GM12878 (cell line): ENCODE measurements around the gene ZSCAN5B. TPM values are rescaled to one million over a fixed set of nuclear protein-coding genes. Genes with fewer than 3 reads are reported as not detected.

Source experiments
- ATAC-seq: fragments of 200-7000 bp; cut with Tn5 transposase; 3 replicates; pipeline ENCODE4 v1.9.1; 2020; ENCODE audit warnings: mild to moderate bottlenecking, moderate library complexity
- BruUV-seq: library from RNA; stranded (reverse); fragments of 400-500 nt; replicated peaks from 2 replicates; lab custom pipeline; 2021; lab: Mats Ljungman, UMichigan
- CTCF ChIA-PET: fragments of 300-600 bp; sonication (Branson Sonifier 250); formaldehyde crosslinking; extraction: SDS; loops from one replicate; lab custom pipeline; 2021; ENCODE audit warnings: inconsistent platforms; lab: Yijun Ruan, JAX
- POLR2A ChIA-PET: fragments of 350-600 bp; formaldehyde crosslinking; extraction: SDS; loops from one replicate; lab custom pipeline; 2021; ENCODE audit warnings: inconsistent platforms; lab: Charles Lee
- RAD21 ChIA-PET: fragments of 300-600 bp; sonication (Branson Sonifier 250); formaldehyde crosslinking; loops from one replicate; lab custom pipeline; 2023; ENCODE audit warnings: antibody characterized with exemption; ENCODE audit not compliant: unreplicated experiment; lab: Charles Lee
- SMC1A ChIA-PET: fragments of 300-600 bp; sonication (Branson Sonifier 250); formaldehyde crosslinking; loops from one replicate; lab custom pipeline; 2023; ENCODE audit not compliant: unreplicated experiment, uncharacterized antibody; lab: Charles Lee
- DNase-seq: peaks from one replicate; pipeline ENCODE4 v3.0.0-alpha.2; 2011; ENCODE audit warnings: low read depth, low spot score
- FAIRE-seq: peaks from 3 replicates; lab custom pipeline; 2011; peaks lifted over from hg19 to GRCh38; lab: Jason Lieb, UNC
- H2AFZ ChIP-seq: 2 replicates; pipeline ENCODE4 v1.6.0; 2011; ENCODE audit warnings: low read depth, low read length, control low read depth; ENCODE audit not compliant: control insufficient read depth
- H3K27ac ChIP-seq: 2 replicates; pipeline ENCODE4 v1.5.1; 2011; ENCODE audit warnings: control low read depth; ENCODE audit not compliant: control insufficient read depth, insufficient read depth
- H3K27me3 ChIP-seq, 2 experiments: replicated peaks in 1 of 2; 2 replicates each; pipeline versions ENCODE4 v1.6.0 to v1.6.1; 2011; ENCODE audit warnings: low read length in 1 of 2; ENCODE audit not compliant: control insufficient read depth in 2 of 2, insufficient read depth in 2 of 2
- H3K36me3 ChIP-seq, 2 experiments: 2 replicates each; pipeline ENCODE4 v1.5.1; 2011; ENCODE audit warnings: low read length in 1 of 2; ENCODE audit not compliant: control insufficient read depth in 2 of 2, insufficient read depth in 2 of 2
- H3K4me1 ChIP-seq: 2 replicates; pipeline ENCODE4 v1.6.1; 2011; ENCODE audit warnings: mild to moderate bottlenecking, low read length, moderate library complexity, mixed read lengths; ENCODE audit not compliant: control insufficient read depth, insufficient read depth
- H3K4me2 ChIP-seq: 2 replicates; pipeline ENCODE4 v1.6.0; 2011; ENCODE audit warnings: control low read depth; ENCODE audit not compliant: control insufficient read depth, insufficient read depth
- H3K4me3 ChIP-seq: fragments of 200-600 bp; sonication (generic); 2 replicates; pipeline ENCODE4 v1.5.1; 2016
- H3K79me2 ChIP-seq: 2 replicates; pipeline ENCODE4 v1.6.0; 2011; ENCODE audit warnings: low read length; ENCODE audit not compliant: control insufficient read depth, insufficient read depth
- H3K9ac ChIP-seq: 2 replicates; pipeline ENCODE4 v1.8.0; 2011; ENCODE audit warnings: low read length, control low read depth, mixed read lengths; ENCODE audit not compliant: control insufficient read depth, insufficient read depth
- H3K9me3 ChIP-seq: replicated peaks from 3 replicates; pipeline ENCODE4 v1.5.1; 2011; ENCODE audit warnings: mild to moderate bottlenecking, low read length; ENCODE audit not compliant: control insufficient read depth, insufficient read depth
- H4K20me1 ChIP-seq: 2 replicates; pipeline ENCODE4 v1.6.0; 2011; ENCODE audit not compliant: control insufficient read depth, insufficient read depth
- BMI1 ChIP-seq: fragments of 450-650 bp; IDR thresholded peaks from 2 replicates; pipeline ENCODE4 v1.6.1; 2016; ENCODE audit warnings: mild to moderate bottlenecking, moderate library complexity, borderline replicate concordance
- CBX5 ChIP-seq: sonication (generic); IDR thresholded peaks from 2 replicates; pipeline ENCODE4 v1.6.1; 2016; ENCODE audit warnings: low read depth, moderate library complexity, mild to moderate bottlenecking, inconsistent platforms
- EP300 ChIP-seq, 2 experiments: fragments of 150-350 bp in 1 of 2; IDR thresholded peaks; 2 replicates each; pipeline ENCODE4 v1.6.1; 2011 to 2012; ENCODE audit warnings: low read depth in 2 of 2, low read length in 2 of 2, borderline replicate concordance in 1 of 2, improper control_type of control experiment in 1 of 2, inconsistent platforms in 1 of 2; ENCODE audit not compliant: control insufficient read depth in 1 of 2
- FOXM1 ChIP-seq: IDR thresholded peaks from 2 replicates; pipeline ENCODE4 v1.6.1; 2012; ENCODE audit warnings: low read depth, mild to moderate bottlenecking, inconsistent platforms, low read length, moderate library complexity
- IKZF1 ChIP-seq: fragments of 450-650 bp; conservative IDR thresholded peaks from 2 replicates; pipeline ENCODE4 v1.6.1; 2017; ENCODE audit warnings: antibody characterized with exemption, mild to moderate bottlenecking
- JUNB ChIP-seq: IDR thresholded peaks from 2 replicates; pipeline ENCODE4 v1.6.1; 2016; ENCODE audit warnings: antibody characterized with exemption, mild to moderate bottlenecking
- MEF2B ChIP-seq: fragments of 450-650 bp; IDR thresholded peaks from 2 replicates; pipeline ENCODE4 v1.6.1; 2018; ENCODE audit warnings: mild to moderate bottlenecking, moderate library complexity; ENCODE audit not compliant: partially characterized antibody, poor library complexity, severe bottlenecking
- SPI1 ChIP-seq: IDR thresholded peaks from 2 replicates; pipeline ENCODE4 v1.6.1; 2011; ENCODE audit warnings: low read depth, mild to moderate bottlenecking, low read length, moderate library complexity, borderline replicate concordance; ENCODE audit not compliant: insufficient read depth
- SREBF2 ChIP-seq: IDR thresholded peaks from 2 replicates; pipeline ENCODE4 v1.6.1; 2012; ENCODE audit warnings: mild to moderate bottlenecking, low read length
- TCF7 ChIP-seq: IDR thresholded peaks from 2 replicates; pipeline ENCODE4 v1.6.1; 2014; ENCODE audit warnings: antibody characterized with exemption, borderline replicate concordance
- WGBS: methylation state at CpG from one replicate; pipeline ENCODE4 v1.1.6; 2016; ENCODE audit warnings: low lambda C conversion rate; ENCODE audit not compliant: insufficient replicate concordance, insufficient coverage; ENCODE audit errors: missing lambda C conversion rate; 5-methylcytosine and 5-hydroxymethylcytosine counted together
- in situ Hi-C: fragments of 300-500 bp; cut with MboI; formaldehyde crosslinking; loops from 9 replicates; pipeline ENCODE4 v1.14.3; 2018; ENCODE audit warnings: mixed read lengths
- intact Hi-C: fragments of 100-400 bp; cut with micrococcal nuclease; formaldehyde crosslinking; loops from one replicate; pipeline ENCODE4 v1.14.2; 2022; ENCODE audit not compliant: unreplicated experiment
- polyA plus RNA-seq, 11 experiments: library from polyadenylated mRNA; depleted of rRNA in 4 of 11; unstranded in 6 of 11; stranded (reverse) in 5 of 11; fragments of >200 nt; fragmentation: Nextera tagmentation in 4 of 11; fragmentation: Illumina TruSeq in 1 of 11; extraction: Ambion mirVana in 4 of 11; extraction: Trizol in 1 of 11; gene quantifications; 1 replicate in 1 of 11; 2 replicates in 10 of 11; pipeline versions ENCODE4 v1.2.1 to v1.2.3, GENCODE V29; 2011 to 2016; ENCODE audit warnings: inconsistent platforms in 2 of 11, missing spikeins in 2 of 11, low read depth in 1 of 11
- total RNA-seq, 4 experiments: library from RNA; depleted of rRNA in 3 of 4; stranded (reverse); fragments of >200 nt in 3 of 4; fragmentation: Illumina TruSeq in 1 of 4; extraction: Trizol in 1 of 4; gene quantifications; 2 replicates each; pipeline versions ENCODE4 v1.2.1 to v1.2.3, GENCODE V29; 2013 to 2021
- TF ChIP-seq, protein P1 (sequence below): fragments of 150-350 bp; IDR thresholded peaks from 2 replicates; pipeline ENCODE4 v1.6.1; 2016; ENCODE audit warnings: low read depth, low read length
- TF ChIP-seq, protein P2 (sequence below): fragments of 450-650 bp; IDR thresholded peaks from 2 replicates; pipeline ENCODE4 v1.6.1; 2017; ENCODE audit warnings: antibody characterized with exemption, mild to moderate bottlenecking, moderate library complexity
- TF ChIP-seq, protein P3 (sequence below): fragments of 450-650 bp; formaldehyde crosslinking; IDR thresholded peaks from 2 replicates; pipeline ENCODE4 v1.4.0; 2022; ENCODE audit warnings: mild to moderate bottlenecking, moderate library complexity

The ZSCAN5B gene
- total and polyA plus RNA-seq, 10 of the 15 experiments (the other 5 are each of a cell fraction or from before 2014, with no cell fraction given) = 0.04 TPM; not detected in 9

DNA sequence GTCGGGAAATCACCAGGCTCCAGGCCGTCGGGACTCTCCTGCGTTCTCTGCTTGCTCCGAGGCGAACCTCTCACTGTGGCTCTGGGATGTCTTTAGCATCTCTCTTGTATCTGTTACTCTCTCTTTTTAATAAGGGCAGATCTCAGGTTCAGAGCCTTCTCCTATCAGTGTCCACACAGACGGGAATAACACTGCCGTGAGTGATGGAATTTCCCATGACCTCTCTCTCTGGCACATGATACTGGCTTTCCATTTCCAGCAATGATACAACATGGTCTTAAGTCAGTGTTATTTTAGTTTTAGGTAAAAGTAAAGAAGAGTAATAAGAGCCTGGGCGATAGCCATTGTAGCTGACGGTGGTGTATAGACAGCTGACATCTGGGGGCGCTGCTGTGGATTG is 47.2 kb downstream of the ZSCAN5B start (continued):
- no peak for TF ChIP-seq IKZF1
- TF ChIP-seq CBX5 = no peak
- no peak for TF ChIP-seq BMI1

DNA sequence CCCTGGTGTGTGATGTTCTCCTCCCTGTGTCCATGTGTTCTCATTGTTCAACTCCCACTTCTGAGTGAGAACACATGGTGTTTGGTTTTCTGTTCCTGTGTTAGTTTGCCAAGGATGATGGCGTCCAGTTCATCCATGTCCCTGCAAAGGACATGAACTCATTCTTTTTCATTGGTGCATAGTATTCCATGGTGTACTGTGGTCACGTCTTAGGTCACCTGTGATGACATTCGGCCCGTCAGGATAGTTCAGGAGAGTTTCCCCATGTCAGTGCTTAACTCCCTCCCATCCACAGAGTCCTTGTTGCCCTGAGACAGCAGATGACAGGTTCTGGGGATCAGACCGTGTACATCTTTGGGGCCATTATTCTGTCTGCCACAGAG is 47.9 kb downstream of the ZSCAN5B start:
- H3K79me2 ChIP-seq = no peaks in the 10 kb centered on the region
- ATAC-seq = no peak
- no TSS peak for BruUV-seq
- ChIA-PET RAD21 (no interaction called here), CTCF (interaction anchor here (0.6 kb wide), 1 partner anchor 683 kb away, joined by 3 read pairs; no protein-coding TSS in a partner anchor), SMC1A (interaction anchor here (0.6 kb wide), 1 partner anchor 15 kb away, joined by 3 read pairs; no protein-coding TSS in a partner anchor), POLR2A (no interaction called here)
- no peak overlapping the region for H3K4me3 ChIP-seq
- no peak for FAIRE-seq
- H3K4me1 ChIP-seq = no peaks in the 10 kb centered on the region
- H3K27ac ChIP-seq = no peak overlapping the region
- no peak overlapping the region for H3K9ac ChIP-seq
- H4K20me1 ChIP-seq = no peaks in the 10 kb centered on the region
- H3K4me2 ChIP-seq = no peak overlapping the region
- in situ Hi-C loops (loop anchor here (25.0 kb wide), 1 partner anchor 1663 kb away; the partner anchor contains the start of gene ZNF552), intact Hi-C loops (no loop called here)
- H3K27me3 ChIP-seq = no peaks in the 10 kb centered on the region
- no peak overlapping the region for H2AFZ ChIP-seq
- peaks cover 4 to 7% of the 10 kb centered on the region in 2 experiments; a peak in 3 of 4 replicates for H3K36me3 ChIP-seq
- no peaks in the 10 kb centered on the region for H3K9me3 ChIP-seq
- no peak for DNase-seq
- 93% methylated on average over 5 of the region's 5 CpGs for WGBS
- no peak for TF ChIP-seq SREBF2
- TF ChIP-seq, protein P1, sequence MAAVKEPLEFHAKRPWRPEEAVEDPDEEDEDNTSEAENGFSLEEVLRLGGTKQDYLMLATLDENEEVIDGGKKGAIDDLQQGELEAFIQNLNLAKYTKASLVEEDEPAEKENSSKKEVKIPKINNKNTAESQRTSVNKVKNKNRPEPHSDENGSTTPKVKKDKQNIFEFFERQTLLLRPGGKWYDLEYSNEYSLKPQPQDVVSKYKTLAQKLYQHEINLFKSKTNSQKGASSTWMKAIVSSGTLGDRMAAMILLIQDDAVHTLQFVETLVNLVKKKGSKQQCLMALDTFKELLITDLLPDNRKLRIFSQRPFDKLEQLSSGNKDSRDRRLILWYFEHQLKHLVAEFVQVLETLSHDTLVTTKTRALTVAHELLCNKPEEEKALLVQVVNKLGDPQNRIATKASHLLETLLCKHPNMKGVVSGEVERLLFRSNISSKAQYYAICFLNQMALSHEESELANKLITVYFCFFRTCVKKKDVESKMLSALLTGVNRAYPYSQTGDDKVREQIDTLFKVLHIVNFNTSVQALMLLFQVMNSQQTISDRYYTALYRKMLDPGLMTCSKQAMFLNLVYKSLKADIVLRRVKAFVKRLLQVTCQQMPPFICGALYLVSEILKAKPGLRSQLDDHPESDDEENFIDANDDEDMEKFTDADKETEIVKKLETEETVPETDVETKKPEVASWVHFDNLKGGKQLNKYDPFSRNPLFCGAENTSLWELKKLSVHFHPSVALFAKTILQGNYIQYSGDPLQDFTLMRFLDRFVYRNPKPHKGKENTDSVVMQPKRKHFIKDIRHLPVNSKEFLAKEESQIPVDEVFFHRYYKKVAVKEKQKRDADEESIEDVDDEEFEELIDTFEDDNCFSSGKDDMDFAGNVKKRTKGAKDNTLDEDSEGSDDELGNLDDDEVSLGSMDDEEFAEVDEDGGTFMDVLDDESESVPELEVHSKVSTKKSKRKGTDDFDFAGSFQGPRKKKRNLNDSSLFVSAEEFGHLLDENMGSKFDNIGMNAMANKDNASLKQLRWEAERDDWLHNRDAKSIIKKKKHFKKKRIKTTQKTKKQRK = no peak
- no peak for TF ChIP-seq TCF7
- TF ChIP-seq, protein P2, sequence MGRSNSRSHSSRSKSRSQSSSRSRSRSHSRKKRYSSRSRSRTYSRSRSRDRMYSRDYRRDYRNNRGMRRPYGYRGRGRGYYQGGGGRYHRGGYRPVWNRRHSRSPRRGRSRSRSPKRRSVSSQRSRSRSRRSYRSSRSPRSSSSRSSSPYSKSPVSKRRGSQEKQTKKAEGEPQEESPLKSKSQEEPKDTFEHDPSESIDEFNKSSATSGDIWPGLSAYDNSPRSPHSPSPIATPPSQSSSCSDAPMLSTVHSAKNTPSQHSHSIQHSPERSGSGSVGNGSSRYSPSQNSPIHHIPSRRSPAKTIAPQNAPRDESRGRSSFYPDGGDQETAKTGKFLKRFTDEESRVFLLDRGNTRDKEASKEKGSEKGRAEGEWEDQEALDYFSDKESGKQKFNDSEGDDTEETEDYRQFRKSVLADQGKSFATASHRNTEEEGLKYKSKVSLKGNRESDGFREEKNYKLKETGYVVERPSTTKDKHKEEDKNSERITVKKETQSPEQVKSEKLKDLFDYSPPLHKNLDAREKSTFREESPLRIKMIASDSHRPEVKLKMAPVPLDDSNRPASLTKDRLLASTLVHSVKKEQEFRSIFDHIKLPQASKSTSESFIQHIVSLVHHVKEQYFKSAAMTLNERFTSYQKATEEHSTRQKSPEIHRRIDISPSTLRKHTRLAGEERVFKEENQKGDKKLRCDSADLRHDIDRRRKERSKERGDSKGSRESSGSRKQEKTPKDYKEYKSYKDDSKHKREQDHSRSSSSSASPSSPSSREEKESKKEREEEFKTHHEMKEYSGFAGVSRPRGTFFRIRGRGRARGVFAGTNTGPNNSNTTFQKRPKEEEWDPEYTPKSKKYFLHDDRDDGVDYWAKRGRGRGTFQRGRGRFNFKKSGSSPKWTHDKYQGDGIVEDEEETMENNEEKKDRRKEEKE = no peak
- TF ChIP-seq, protein P3, sequence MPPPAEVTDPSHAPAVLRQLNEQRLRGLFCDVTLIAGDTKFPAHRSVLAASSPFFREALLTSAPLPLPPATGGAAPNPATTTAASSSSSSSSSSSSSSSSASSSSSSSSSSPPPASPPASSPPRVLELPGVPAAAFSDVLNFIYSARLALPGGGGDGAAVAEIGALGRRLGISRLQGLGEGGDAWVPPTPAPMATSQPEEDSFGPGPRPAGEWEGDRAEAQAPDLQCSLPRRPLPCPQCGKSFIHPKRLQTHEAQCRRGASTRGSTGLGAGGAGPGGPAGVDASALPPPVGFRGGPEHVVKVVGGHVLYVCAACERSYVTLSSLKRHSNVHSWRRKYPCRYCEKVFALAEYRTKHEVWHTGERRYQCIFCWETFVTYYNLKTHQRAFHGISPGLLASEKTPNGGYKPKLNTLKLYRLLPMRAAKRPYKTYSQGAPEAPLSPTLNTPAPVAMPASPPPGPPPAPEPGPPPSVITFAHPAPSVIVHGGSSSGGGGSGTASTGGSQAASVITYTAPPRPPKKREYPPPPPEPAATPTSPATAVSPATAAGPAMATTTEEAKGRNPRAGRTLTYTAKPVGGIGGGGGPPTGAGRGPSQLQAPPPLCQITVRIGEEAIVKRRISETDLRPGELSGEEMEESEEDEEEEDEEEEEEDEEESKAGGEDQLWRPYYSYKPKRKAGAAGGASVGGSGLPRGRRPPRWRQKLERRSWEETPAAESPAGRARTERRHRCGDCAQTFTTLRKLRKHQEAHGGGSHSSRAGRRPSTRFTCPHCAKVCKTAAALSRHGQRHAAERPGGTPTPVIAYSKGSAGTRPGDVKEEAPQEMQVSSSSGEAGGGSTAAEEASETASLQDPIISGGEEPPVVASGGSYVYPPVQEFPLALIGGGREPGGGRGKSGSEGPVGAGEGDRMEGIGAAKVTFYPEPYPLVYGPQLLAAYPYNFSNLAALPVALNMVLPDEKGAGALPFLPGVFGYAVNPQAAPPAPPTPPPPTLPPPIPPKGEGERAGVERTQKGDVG (CRISPR knock-in tag) = no peak
- TF ChIP-seq MEF2B = no peak
- no peak for TF ChIP-seq FOXM1
- TF ChIP-seq SPI1 = no peak
- TF ChIP-seq JUNB = no peak
- no peak for TF ChIP-seq EP300 (IDR thresholded peaks at IDR 0.05; ENCODE audit: borderline replicate concordance in 1 of 2, control insufficient read depth in 1 of 2, low read depth in 2 of 2, low read length in 2 of 2)
